Measurements from ENCODE around the gene TMEM59L. TPM values are rescaled to one million over a fixed set of nuclear protein-coding genes. Genes with fewer than 3 reads are reported as not detected.
A peak's percentile ranks its signal among the peaks of the same experiment; 100 is the strongest.

TMEM59L gene
- total RNA-seq, 1 donor from 2014 or later = 1.5 TPM

DNA sequence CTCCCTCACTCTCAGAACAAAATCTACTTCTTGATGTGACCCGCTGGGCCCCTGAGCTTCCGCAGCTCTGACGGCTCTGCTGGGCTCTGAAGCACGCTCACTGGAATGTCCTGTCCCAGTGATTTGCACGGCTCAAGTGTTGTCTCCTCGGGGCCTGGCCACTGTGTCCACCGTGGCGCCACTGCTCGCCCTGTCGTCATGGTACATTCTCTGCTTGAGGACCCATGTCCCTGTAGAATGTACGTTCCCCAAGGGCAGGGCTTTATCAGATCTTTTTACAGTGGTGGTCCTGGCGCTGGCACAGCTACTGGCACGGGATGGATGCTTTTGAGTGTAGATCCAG is 36.3 kb downstream of the TMEM59L start:
- intact Hi-C loops (cut with micrococcal nuclease) = no loop called here
- no peaks in the 10 kb centered on the region for H3K36me3 ChIP-seq
- TF ChIP-seq, protein P1, sequence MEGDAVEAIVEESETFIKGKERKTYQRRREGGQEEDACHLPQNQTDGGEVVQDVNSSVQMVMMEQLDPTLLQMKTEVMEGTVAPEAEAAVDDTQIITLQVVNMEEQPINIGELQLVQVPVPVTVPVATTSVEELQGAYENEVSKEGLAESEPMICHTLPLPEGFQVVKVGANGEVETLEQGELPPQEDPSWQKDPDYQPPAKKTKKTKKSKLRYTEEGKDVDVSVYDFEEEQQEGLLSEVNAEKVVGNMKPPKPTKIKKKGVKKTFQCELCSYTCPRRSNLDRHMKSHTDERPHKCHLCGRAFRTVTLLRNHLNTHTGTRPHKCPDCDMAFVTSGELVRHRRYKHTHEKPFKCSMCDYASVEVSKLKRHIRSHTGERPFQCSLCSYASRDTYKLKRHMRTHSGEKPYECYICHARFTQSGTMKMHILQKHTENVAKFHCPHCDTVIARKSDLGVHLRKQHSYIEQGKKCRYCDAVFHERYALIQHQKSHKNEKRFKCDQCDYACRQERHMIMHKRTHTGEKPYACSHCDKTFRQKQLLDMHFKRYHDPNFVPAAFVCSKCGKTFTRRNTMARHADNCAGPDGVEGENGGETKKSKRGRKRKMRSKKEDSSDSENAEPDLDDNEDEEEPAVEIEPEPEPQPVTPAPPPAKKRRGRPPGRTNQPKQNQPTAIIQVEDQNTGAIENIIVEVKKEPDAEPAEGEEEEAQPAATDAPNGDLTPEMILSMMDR (IDR thresholded peaks at IDR 0.05; ENCODE audit: borderline replicate concordance) = no peak
- no peaks in the 10 kb centered on the region for H3K9me3 ChIP-seq (replicated peaks)
- H3K4me3 ChIP-seq = peak overlapping the region; percentile 52
- H3K4me1 ChIP-seq = peaks cover 63% of the 10 kb centered on the region
- DNase-seq = no peak
- H3K27me3 ChIP-seq (ENCODE audit: low read depth) = no peaks in the 10 kb centered on the region
- H3K27ac ChIP-seq (replicated peaks) = peak overlapping the region; percentile 92

DNA sequence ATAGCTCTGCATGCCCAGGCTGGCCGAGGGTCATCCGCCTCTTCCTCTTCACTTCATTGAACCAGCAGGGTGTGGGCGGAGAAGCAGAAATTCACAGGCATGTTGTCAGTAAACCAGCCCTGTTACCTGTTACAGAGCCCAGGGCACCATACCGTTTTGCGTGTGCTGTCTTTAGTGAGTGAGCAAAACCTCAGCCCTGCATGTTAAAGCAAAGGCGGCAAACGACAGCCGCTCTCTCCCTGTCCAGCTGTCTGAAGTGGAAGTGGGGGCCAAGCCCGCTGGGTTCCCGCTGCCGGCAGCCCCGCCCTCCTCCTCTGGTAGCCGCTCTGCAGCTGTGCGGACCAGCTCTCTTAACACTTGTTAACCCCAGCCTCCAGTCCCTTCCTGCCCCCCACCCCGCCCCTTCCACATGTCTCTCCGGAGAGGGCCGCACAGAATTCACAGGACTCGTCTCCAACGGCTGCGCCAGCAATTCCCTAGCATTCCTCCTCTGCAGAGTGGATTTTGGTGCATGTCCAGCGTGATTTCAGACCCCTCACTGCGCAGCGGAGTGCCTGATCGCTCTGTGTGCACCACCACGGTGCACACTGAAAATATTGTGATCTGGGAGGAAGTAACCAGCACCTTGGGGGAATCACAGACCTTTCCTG is 36.8 kb downstream of the TMEM59L start:
- Histone ChIP-seq H3K27ac (replicated peaks) (peak overlapping the region; percentile 92), H3K9me3 (replicated peaks) (no peaks in the 10 kb centered on the region), H3K27me3 (ENCODE audit: low read depth) (no peaks in the 10 kb centered on the region), H3K4me1 (peaks cover 61% of the 10 kb centered on the region), H3K36me3 (no peaks in the 10 kb centered on the region), H3K4me3 (peak overlapping the region; percentile 52)
- TF ChIP-seq, protein P1 (IDR thresholded peaks at IDR 0.05; ENCODE audit: borderline replicate concordance) = no peak
- intact Hi-C loops (cut with micrococcal nuclease) = no loop called here
- peak; percentile 86 for DNase-seq

DNA sequence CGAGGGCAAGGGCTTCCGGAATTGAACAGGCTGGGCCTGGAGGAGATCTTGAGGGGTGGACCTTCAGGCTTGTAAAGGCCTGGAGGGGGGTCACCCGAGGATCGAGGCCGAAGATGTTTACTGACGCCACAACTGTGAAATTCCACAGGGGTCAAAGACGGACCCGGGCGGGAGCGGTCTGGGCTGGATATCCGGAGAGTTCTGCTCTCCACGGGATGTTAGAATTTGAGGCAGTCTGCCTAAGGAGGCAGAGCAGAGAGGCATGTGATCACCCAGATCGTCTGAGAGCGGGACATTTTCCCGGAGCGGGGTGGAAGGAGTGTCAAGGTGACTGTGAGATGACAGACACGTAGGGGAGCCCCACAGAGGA is 37.3 kb downstream of the TMEM59L start:
- TF ChIP-seq, protein P1 (IDR thresholded peaks at IDR 0.05; ENCODE audit: borderline replicate concordance) = no peak
- Histone ChIP-seq H3K27me3 (ENCODE audit: low read depth) (no peaks in the 10 kb centered on the region), H3K4me1 (peaks cover 55% of the 10 kb centered on the region), H3K27ac (replicated peaks) (peak overlapping the region; percentile 92), H3K36me3 (no peaks in the 10 kb centered on the region), H3K9me3 (replicated peaks) (no peaks in the 10 kb centered on the region), H3K4me3 (peak overlapping the region; percentile 52)
- intact Hi-C loops (cut with micrococcal nuclease) = no loop called here
- DNase-seq = peak; percentile 58

DNA sequence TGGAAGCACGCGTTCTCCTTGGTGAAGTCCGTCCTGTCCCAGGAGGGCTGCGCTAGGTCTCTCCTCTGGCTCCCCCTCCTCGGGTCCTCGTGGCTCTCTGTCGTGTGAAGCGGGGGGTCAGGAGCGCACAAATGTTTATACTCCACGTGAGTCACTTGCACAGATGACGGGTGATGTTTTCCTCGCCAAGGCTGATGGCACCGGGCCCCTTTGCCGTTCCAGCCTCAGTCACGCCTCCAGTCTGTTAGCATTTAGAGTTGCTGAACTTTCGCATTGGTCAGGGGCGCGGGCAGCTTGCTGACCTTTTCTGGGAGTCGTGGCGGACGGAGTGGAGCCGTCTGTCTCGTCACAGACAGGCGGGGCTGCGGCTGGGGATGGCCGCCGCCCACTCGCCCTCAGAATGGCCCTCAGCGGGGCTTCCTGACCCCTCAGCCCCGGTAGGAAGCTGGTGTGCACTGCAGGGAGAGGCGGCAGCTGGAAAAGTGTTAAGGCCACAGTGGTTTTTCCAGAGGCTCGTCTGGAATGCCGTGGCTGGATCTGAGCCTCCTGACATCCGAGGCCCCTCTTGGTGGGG is 37.9 kb downstream of the TMEM59L start:
- Histone ChIP-seq H3K27ac (replicated peaks) (peak overlapping the region; percentile 92), H3K9me3 (replicated peaks) (no peaks in the 10 kb centered on the region), H3K4me1 (peaks cover 50% of the 10 kb centered on the region), H3K27me3 (ENCODE audit: low read depth) (no peaks in the 10 kb centered on the region), H3K4me3 (peak overlapping the region; percentile 52), H3K36me3 (no peaks in the 10 kb centered on the region)
- intact Hi-C loops (cut with micrococcal nuclease) = no loop called here
- peak; percentile 82 for DNase-seq
- TF ChIP-seq, protein P1 (IDR thresholded peaks at IDR 0.05; ENCODE audit: borderline replicate concordance) = no peak

DNA sequence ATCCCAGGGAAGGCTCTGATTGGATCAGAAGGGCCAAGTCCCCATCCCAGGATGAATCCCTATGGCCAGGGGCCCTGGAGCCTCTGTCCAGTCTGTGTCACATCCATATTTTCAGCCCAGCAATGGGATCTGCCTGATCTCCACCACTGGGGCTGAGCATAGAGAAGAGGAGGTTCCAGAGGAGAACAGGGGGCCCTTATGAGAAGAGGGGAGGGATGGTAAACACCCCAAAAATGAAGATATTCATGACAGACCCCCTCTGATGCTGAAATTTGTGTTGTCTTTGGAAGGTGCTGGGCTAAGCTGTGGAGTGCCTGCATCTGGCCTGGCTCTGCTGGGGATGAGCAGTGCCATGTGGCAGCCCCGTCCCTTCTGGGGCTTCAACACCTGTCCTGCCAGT is 38.6 kb downstream of the TMEM59L start:
- H3K27me3 ChIP-seq (ENCODE audit: low read depth) = no peaks in the 10 kb centered on the region
- H3K4me3 ChIP-seq = peak overlapping the region; percentile 52
- H3K9me3 ChIP-seq (replicated peaks) = no peaks in the 10 kb centered on the region
- peaks cover 51% of the 10 kb centered on the region for H3K4me1 ChIP-seq
- H3K36me3 ChIP-seq = no peaks in the 10 kb centered on the region
- TF ChIP-seq, protein P1 (IDR thresholded peaks at IDR 0.05; ENCODE audit: borderline replicate concordance) = no peak
- no peak for DNase-seq
- H3K27ac ChIP-seq (replicated peaks) = peak overlapping the region; percentile 92
- intact Hi-C loops (cut with micrococcal nuclease) = no loop called here

Data from left ventricle myocardium inferior (tissue), 1 donor.